Neuronal stem cell (in vitro differentiated cells): Measurements from ENCODE around the gene AHDC1.
A peak's percentile ranks its signal among the peaks of the same experiment; 100 is the strongest.

ENCODE experiments used
- DNase-seq: peaks from one replicate; pipeline ENCODE4 v3.0.0-alpha.2; 2013; ENCODE audit warnings: low spot score
- H2AFZ ChIP-seq: one replicate; pipeline ENCODE4 v1.6.1; 2013; ENCODE audit warnings: mild to moderate bottlenecking, low read length, inconsistent platforms
- H2AK5ac ChIP-seq: 2 replicates; pipeline ENCODE4 v1.6.1; 2013; ENCODE audit warnings: low read depth, mild to moderate bottlenecking, inconsistent platforms, low read length, moderate library complexity, mixed read lengths
- H2BK120ac ChIP-seq: 2 replicates; pipeline ENCODE4 v1.6.1; 2013; ENCODE audit warnings: low read depth, mild to moderate bottlenecking, inconsistent platforms, low read length, moderate library complexity, mixed read lengths
- H2BK12ac ChIP-seq: one replicate; pipeline ENCODE4 v1.6.1; 2013; ENCODE audit warnings: low read length, inconsistent platforms
- H2BK15ac ChIP-seq: 2 replicates; pipeline ENCODE4 v1.6.1; 2013; ENCODE audit warnings: mild to moderate bottlenecking, low read length, inconsistent platforms, mixed read lengths
- H2BK5ac ChIP-seq: one replicate; pipeline ENCODE4 v1.6.1; 2013; ENCODE audit warnings: inconsistent platforms, mild to moderate bottlenecking, low read length, moderate library complexity
- H3K14ac ChIP-seq: one replicate; pipeline ENCODE4 v1.6.1; 2013; ENCODE audit warnings: low read length, inconsistent platforms
- H3K18ac ChIP-seq: 2 replicates; pipeline ENCODE4 v1.6.1; 2013; ENCODE audit warnings: low read length, inconsistent platforms
- H3K23ac ChIP-seq: 2 replicates; pipeline ENCODE4 v1.6.1; 2013; ENCODE audit warnings: low read depth, mild to moderate bottlenecking, mixed read lengths, low read length, inconsistent platforms; ENCODE audit not compliant: poor library complexity
- H3K27ac ChIP-seq: replicated peaks from 3 replicates; pipeline ENCODE4 v1.5.1; 2013; ENCODE audit warnings: low read length, inconsistent platforms
- H3K27me3 ChIP-seq, 3 experiments: 2 replicates each; pipeline ENCODE4 v1.6.1; 2013; ENCODE audit warnings: low read length in 3 of 3, mild to moderate bottlenecking in 2 of 3, inconsistent platforms in 1 of 3, low read depth in 1 of 3, mixed read lengths in 1 of 3, moderate library complexity in 1 of 3; ENCODE audit not compliant: control insufficient read depth in 3 of 3, insufficient read depth in 3 of 3
- H3K36me3 ChIP-seq, 2 donors: replicated peaks in 1 of 2; 2 replicates each; pipeline ENCODE4 v1.6.1; 2013; ENCODE audit warnings: low read length in 2 of 2; ENCODE audit not compliant: control insufficient read depth in 2 of 2, insufficient read depth in 2 of 2
- H3K4ac ChIP-seq: 2 replicates; pipeline ENCODE4 v1.6.1; 2013; ENCODE audit warnings: inconsistent platforms, mild to moderate bottlenecking, low read length, moderate library complexity
- H3K4me1 ChIP-seq, 2 donors: 1 replicate in 1 of 2; 2 replicates in 1 of 2; pipeline ENCODE4 v1.6.1; 2013; ENCODE audit warnings: low read length in 2 of 2, low read depth in 1 of 2; ENCODE audit not compliant: control insufficient read depth in 2 of 2, insufficient read depth in 1 of 2
- H3K4me2 ChIP-seq: one replicate; pipeline ENCODE4 v1.6.1; 2013; ENCODE audit warnings: mild to moderate bottlenecking, low read length, inconsistent platforms; ENCODE audit not compliant: insufficient read depth, poor library complexity, severe bottlenecking
- H3K4me3 ChIP-seq, 2 donors: 2 replicates each; pipeline ENCODE4 v1.5.1; 2013; ENCODE audit warnings: low read length in 2 of 2, mild to moderate bottlenecking in 2 of 2, inconsistent platforms in 1 of 2, moderate library complexity in 1 of 2
- H3K79me1 ChIP-seq: one replicate; pipeline ENCODE4 v1.6.1; 2013; ENCODE audit warnings: low read depth, mild to moderate bottlenecking, inconsistent platforms, low read length, moderate library complexity
- H3K9ac ChIP-seq: one replicate; pipeline ENCODE4 v1.6.1; 2013; ENCODE audit warnings: mild to moderate bottlenecking, low read depth, low read length, inconsistent platforms; ENCODE audit not compliant: poor library complexity
- H3K9me3 ChIP-seq, 2 donors: replicated peaks in 1 of 2; 2 replicates each; pipeline versions ENCODE3 to v1.6.1; 2013; ENCODE audit warnings: low read length in 2 of 2, mild to moderate bottlenecking in 2 of 2, inconsistent platforms in 1 of 2, low read depth in 1 of 2, mixed read lengths in 1 of 2, moderate library complexity in 1 of 2; ENCODE audit not compliant: control insufficient read depth in 2 of 2, insufficient read depth in 1 of 2
- H4K8ac ChIP-seq: one replicate; pipeline ENCODE4 v1.6.1; 2013; ENCODE audit warnings: low read depth, mild to moderate bottlenecking, inconsistent platforms, low read length, moderate library complexity
- H4K91ac ChIP-seq: one replicate; pipeline ENCODE4 v1.6.1; 2013; ENCODE audit warnings: low read length, low read depth, mild to moderate bottlenecking, inconsistent platforms; ENCODE audit not compliant: poor library complexity
- WGBS, 2 donors: extraction: QIAGEN DNeasy Blood & Tissue Kit; methylation state at CpG; one replicate each; pipeline ENCODE4 v1.1.7; 2013; ENCODE audit warnings: missing lambda C conversion rate in 2 of 2, mixed read lengths in 1 of 2; ENCODE audit not compliant: insufficient read length in 2 of 2, insufficient replicate concordance in 1 of 2; ENCODE audit errors: extremely low coverage in 2 of 2; 5-methylcytosine and 5-hydroxymethylcytosine counted together

The AHDC1 gene

DNA sequence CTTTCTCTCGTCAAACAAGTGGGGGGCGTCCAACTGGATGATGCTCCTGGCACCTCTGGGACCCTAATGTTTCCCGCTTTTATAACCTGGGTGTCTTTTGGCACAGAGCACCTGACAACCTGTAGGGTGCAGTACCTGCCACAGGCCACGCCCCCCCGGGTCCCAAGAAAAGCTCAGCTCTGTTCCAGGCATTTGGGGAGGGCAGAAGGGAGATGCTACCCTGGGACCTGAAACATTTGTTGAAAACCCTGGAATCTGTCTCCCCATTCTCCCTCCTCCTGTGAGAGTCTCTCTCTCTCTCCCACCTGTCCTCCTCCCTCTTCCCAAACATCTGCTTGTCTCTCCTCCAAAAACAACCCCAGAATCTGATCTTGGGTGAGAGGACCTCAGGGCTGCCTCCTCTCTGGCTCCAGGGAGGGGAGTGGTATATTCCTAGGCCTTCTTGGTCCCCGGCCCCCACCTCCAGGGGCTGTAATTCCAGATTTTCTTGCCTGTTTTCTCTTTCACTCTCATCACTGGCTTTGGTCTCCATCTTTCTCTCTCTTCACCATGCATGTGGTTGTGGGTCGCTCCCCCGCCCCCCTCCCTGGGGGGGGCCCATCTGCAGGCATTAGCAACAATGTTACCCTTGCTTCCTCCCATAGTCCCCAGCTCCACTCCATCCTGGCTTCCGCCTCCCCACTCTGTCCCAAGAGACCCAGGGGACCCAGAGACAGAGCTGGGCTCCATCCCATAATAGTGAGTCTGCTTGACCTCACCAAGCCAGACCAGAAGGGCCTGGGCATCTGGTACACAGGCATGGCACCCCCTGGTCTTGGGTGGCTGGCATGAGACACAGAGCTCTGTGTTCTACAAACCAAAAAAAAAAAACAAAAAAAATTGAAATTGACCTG lies 4.1 kb downstream of the AHDC1 start:
- Histone ChIP-seq H3K4me3 (no peak overlapping the region), H3K14ac (no peak overlapping the region), H3K36me3 (peaks cover 2 to 25% of the 10 kb centered on the region in 2 donors), H4K91ac (no peak overlapping the region), H3K4ac (no peak overlapping the region), H3K18ac (no peak overlapping the region), H3K23ac (peak overlapping the region; percentile 47), H2BK12ac (no peak overlapping the region), H2AK5ac (peak overlapping the region; percentile 51), H2AFZ (no peak overlapping the region), H3K79me1 (peaks cover 36% of the 10 kb centered on the region), H3K9ac (no peak overlapping the region), H2BK5ac (peak overlapping the region; percentile 54), H2BK15ac (no peak overlapping the region), H4K8ac (no peak overlapping the region), H3K27ac (peak overlapping the region; percentile 60), H3K27me3 (no peaks in the 10 kb centered on the region), H3K4me1 (peaks cover 64 to 76% of the 10 kb centered on the region in 2 donors), H2BK120ac (no peak overlapping the region), H3K9me3 (no peaks in the 10 kb centered on the region), H3K4me2 (peak overlapping the region; percentile 37)
- DNase-seq, result no peak
- WGBS, 2 donors, result no CpG with 5 or more reads among the region's 9 CpGs

DNA sequence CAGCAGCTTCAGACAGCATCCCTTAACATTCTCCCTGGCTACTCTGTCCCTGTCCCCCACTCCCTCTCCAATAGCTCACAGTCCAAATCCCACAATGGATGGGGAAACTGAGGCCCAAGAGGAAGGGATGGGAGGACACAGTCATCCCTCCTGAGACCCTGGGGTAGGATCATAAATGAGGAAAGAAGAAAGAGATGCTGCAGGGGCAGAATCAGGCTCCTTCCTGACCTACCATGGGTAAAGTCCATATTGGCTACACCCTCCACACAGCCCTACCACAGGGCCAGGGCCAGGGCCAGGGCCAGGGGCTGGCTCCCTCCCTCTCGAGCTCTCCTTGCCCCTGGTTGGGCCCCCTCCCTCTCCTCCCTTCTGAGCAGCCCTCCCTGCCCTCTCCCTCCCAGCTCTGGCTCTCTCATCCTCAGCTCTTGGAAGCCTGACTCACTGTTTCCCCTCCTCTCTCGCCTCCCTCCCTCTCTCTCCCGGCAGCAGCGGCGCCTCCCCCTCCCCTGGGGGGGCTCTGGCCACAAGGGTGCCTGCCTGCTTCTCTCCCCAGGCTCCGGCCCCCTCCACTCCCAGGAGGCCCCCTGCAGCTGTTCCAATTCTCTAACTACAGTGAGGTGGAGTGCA lies 4.9 kb downstream of the AHDC1 start:
- peaks cover 2 to 25% of the 10 kb centered on the region in 2 donors for H3K36me3 ChIP-seq
- peak overlapping the region; percentile 37 for H3K4me2 ChIP-seq
- H4K91ac ChIP-seq, result peak overlapping the region; percentile 53
- peak overlapping the region; percentile 95 for H3K18ac ChIP-seq
- no peak overlapping the region for H3K4me3 ChIP-seq
- peak overlapping the region; percentile 78 for H3K9ac ChIP-seq
- H2AK5ac ChIP-seq, result peak overlapping the region; percentile 54
- H3K14ac ChIP-seq, result peak overlapping the region; percentile 28
- no peak overlapping the region for H4K8ac ChIP-seq
- H3K9me3 ChIP-seq, result no peaks in the 10 kb centered on the region
- peak overlapping the region; percentile 54 for H2BK5ac ChIP-seq
- H3K27me3 ChIP-seq, result no peaks in the 10 kb centered on the region
- no peak for DNase-seq
- peak overlapping the region; percentile 63 for H2BK12ac ChIP-seq
- no CpG with 5 or more reads among the region's 6 CpGs for WGBS, 2 donors
- peak overlapping the region; percentile 62 for H2BK15ac ChIP-seq
- H3K23ac ChIP-seq, result peak overlapping the region; percentile 47
- peaks cover 41% of the 10 kb centered on the region for H3K79me1 ChIP-seq
- peak overlapping the region; percentile 30 for H2BK120ac ChIP-seq
- peaks cover 69 to 80% of the 10 kb centered on the region in 2 donors for H3K4me1 ChIP-seq
- no peak overlapping the region for H2AFZ ChIP-seq
- H3K27ac ChIP-seq, result peak overlapping the region; percentile 60
- no peak overlapping the region for H3K4ac ChIP-seq

DNA sequence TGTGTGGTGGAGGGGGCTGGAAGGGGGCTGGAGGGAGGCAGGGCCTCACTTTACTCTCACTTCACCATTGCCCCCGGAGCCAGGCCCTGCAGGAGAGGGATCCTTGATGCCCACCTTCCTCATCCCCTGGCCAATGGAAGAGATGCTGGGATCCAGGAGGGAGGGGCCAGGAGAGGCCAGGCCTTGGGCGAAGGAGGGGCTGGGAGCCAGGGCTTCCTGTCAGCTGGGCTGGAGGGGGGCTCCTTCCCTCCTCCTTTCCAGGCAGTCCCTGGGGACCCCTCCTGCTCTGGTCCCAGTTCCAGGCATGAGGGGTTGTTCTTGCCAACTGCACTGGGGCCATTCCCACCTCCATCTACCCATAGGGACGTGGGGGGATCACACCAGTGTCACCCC lies 5.7 kb downstream of the AHDC1 start:
- Histone ChIP-seq H3K18ac (peak overlapping the region; percentile 95), H3K4ac (no peak overlapping the region), H4K91ac (no peak overlapping the region), H3K27me3 (no peaks in the 10 kb centered on the region), H2AK5ac (peak overlapping the region; percentile 54), H3K4me1 (peaks cover 77 to 87% of the 10 kb centered on the region in 2 donors), H3K79me1 (peaks cover 44% of the 10 kb centered on the region), H3K27ac (peak overlapping the region; percentile 60), H4K8ac (no peak overlapping the region), H2BK15ac (peak overlapping the region; percentile 62), H3K36me3 (peaks cover 2 to 25% of the 10 kb centered on the region in 2 donors), H2BK5ac (peak overlapping the region; percentile 54), H2BK120ac (peak overlapping the region; percentile 34), H3K23ac (peak overlapping the region; percentile 12), H2AFZ (no peak overlapping the region), H3K9me3 (no peaks in the 10 kb centered on the region), H3K4me3 (peak overlapping the region in 1 of 2 donors; percentile 13), H3K9ac (peak overlapping the region; percentile 85), H2BK12ac (peak overlapping the region; percentile 63), H3K4me2 (no peak overlapping the region), H3K14ac (no peak overlapping the region)
- no CpG with 5 or more reads among the region's 3 CpGs for WGBS, 2 donors
- DNase-seq, result no peak
